WERI-Rb-1 (cell line): Measurements from ENCODE around the gene SHTN1.

Experiments
- DNase-seq: peaks from one replicate; pipeline ENCODE4 v3.0.0-alpha.2; 2020
- H3K27ac ChIP-seq: fragments of 250-450 bp; sonication (Bioruptor Pico); 2 replicates; pipeline ENCODE4 v1.5.1; 2020; ENCODE audit warnings: mild to moderate bottlenecking, moderate library complexity
- H3K27me3 ChIP-seq: fragments of 250-450 bp; sonication (Bioruptor Pico); 2 replicates; pipeline ENCODE4 v1.5.1; 2021; ENCODE audit warnings: mild to moderate bottlenecking, low read depth, moderate library complexity; ENCODE audit not compliant: insufficient read depth, severe bottlenecking
- H3K36me3 ChIP-seq: fragments of 250-450 bp; sonication (Bioruptor Pico); 2 replicates; pipeline ENCODE4 v1.5.1; 2020; ENCODE audit warnings: mild to moderate bottlenecking, moderate library complexity
- H3K4me3 ChIP-seq: 2 replicates; pipeline ENCODE4 v1.5.1; 2011; ENCODE audit warnings: low read depth, mild to moderate bottlenecking, control low read depth, low read length
- H3K9me3 ChIP-seq: fragments of 250-450 bp; sonication (Bioruptor Pico); 2 replicates; pipeline ENCODE4 v1.5.1; 2021; ENCODE audit warnings: mild to moderate bottlenecking, moderate library complexity; ENCODE audit not compliant: severe bottlenecking
- TF ChIP-seq, protein P1 (sequence below): IDR thresholded peaks from 2 replicates; pipeline ENCODE4 v1.5.1; 2011; ENCODE audit warnings: low read depth, mild to moderate bottlenecking, control low read depth, inconsistent platforms, low read length

The SHTN1 gene, protein sequence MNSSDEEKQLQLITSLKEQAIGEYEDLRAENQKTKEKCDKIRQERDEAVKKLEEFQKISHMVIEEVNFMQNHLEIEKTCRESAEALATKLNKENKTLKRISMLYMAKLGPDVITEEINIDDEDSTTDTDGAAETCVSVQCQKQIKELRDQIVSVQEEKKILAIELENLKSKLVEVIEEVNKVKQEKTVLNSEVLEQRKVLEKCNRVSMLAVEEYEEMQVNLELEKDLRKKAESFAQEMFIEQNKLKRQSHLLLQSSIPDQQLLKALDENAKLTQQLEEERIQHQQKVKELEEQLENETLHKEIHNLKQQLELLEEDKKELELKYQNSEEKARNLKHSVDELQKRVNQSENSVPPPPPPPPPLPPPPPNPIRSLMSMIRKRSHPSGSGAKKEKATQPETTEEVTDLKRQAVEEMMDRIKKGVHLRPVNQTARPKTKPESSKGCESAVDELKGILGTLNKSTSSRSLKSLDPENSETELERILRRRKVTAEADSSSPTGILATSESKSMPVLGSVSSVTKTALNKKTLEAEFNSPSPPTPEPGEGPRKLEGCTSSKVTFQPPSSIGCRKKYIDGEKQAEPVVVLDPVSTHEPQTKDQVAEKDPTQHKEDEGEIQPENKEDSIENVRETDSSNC

DNA sequence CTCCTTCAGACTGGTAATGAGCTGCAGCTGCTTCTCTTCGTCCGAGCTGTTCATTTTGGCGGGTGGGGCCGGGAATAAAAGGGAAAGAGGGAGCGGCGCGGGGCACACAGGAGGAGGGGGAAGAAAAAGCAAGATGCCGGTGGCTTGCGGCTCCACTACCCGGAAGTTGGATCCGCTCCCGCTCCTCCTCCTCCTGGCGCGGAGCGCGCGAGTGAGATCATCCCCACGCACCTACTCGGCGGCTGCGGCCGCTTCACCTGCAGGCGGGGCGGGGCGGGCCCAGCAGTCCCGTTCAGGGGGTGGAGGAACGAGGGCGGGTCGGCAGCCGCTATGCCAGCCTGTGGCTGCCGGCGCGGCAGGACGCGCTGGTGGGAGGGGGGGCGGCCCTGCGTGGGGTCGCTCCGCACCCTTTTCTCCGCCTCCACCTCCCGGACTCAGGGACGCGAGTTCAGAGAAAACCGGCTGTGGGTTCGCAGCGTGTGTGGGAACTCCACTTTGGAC is at the start of gene SHTN1:
SHTN1 (minus strand) TSS at position 162 of the 501 bp plus-strand sequence; CDS start at position 54, 108 bp downstream.
- DNase-seq = peak; percentile 91
- peak within 1 kb of the TSS; percentile 86 for H3K27ac ChIP-seq
- peaks cover 2% of the 10 kb centered on the region; the same call in 1 of the 2 replicates for H3K36me3 ChIP-seq
- H3K27me3 ChIP-seq = no peaks in the 10 kb centered on the region
- H3K4me3 ChIP-seq = peak within 1 kb of the TSS; percentile 86
- no peaks in the 10 kb centered on the region for H3K9me3 ChIP-seq
- TF ChIP-seq, protein P1, sequence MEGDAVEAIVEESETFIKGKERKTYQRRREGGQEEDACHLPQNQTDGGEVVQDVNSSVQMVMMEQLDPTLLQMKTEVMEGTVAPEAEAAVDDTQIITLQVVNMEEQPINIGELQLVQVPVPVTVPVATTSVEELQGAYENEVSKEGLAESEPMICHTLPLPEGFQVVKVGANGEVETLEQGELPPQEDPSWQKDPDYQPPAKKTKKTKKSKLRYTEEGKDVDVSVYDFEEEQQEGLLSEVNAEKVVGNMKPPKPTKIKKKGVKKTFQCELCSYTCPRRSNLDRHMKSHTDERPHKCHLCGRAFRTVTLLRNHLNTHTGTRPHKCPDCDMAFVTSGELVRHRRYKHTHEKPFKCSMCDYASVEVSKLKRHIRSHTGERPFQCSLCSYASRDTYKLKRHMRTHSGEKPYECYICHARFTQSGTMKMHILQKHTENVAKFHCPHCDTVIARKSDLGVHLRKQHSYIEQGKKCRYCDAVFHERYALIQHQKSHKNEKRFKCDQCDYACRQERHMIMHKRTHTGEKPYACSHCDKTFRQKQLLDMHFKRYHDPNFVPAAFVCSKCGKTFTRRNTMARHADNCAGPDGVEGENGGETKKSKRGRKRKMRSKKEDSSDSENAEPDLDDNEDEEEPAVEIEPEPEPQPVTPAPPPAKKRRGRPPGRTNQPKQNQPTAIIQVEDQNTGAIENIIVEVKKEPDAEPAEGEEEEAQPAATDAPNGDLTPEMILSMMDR = no peak

DNA sequence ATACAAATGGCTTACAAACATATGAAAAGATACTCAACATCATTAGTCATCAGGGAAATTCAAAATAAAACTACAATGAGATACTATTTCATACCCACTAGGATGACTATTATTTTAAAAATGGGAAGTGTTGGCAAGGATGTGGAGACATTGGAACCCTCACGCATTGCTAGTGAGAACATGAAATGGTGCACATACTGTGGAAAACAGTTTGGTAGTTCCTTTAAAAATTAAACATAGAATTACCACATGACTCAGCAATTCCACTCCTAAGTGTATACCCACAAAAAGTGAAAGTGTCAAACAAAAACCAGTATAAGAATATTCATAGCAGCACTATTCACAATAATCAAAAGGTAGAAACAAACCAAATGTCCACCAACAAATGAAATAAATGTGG is 48.5 kb upstream of the SHTN1 start:
- Histone ChIP-seq H3K27me3 (no peaks in the 10 kb centered on the region), H3K36me3 (no peaks in the 10 kb centered on the region), H3K9me3 (peaks cover 2% of the 10 kb centered on the region), H3K27ac (no peak overlapping the region), H3K4me3 (no peak overlapping the region)
- no peak for DNase-seq
- TF ChIP-seq, protein P1 = no peak

DNA sequence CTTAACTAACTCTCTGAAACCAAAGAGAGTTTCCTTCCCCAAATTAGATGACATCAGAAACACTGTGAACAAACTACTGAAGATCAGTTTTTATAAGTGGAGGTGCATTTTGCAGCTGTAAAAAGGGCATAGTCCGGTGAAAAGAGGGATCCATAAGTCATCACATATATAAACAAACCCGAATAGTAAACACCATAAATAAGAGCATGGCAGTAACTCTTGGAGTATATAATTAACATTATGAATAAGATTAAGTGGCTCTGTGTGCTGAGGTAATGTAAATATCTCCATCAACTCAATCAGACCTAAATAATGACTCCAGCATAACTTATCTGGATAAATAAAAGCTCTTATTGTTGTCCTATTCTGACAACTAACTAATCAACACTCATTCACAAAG is 43.0 kb upstream of the SHTN1 start:
- Histone ChIP-seq H3K27ac (no peak overlapping the region), H3K36me3 (no peaks in the 10 kb centered on the region), H3K4me3 (no peak overlapping the region), H3K27me3 (no peaks in the 10 kb centered on the region), H3K9me3 (peaks cover 6% of the 10 kb centered on the region)
- DNase-seq = no peak
- TF ChIP-seq, protein P1 = no peak

DNA sequence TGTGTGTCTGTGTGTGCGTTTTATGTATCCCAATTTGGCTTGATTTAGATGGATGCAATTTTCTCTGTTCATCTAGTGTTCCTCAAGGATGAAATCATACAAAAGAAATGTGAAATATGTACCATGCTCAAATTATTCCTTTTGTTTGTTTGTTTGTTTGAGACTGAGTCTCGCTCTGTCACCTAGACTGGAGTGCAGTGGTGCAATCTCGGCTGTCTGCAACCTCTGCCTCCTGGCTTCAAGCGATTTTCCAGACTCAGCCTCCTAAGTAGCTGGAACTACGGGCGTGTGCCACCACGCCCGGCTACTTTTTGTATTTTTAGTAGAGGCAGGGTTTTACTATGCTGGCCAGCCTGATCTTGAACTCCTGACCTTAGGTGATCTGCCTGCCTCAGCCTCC is 11.3 kb upstream of the SHTN1 start:
- H3K9me3 ChIP-seq = no peaks in the 10 kb centered on the region
- H3K27ac ChIP-seq = no peak overlapping the region
- DNase-seq = no peak
- H3K27me3 ChIP-seq = no peaks in the 10 kb centered on the region
- H3K36me3 ChIP-seq = no peaks in the 10 kb centered on the region
- no peak overlapping the region for H3K4me3 ChIP-seq
- TF ChIP-seq, protein P1 = no peak

DNA sequence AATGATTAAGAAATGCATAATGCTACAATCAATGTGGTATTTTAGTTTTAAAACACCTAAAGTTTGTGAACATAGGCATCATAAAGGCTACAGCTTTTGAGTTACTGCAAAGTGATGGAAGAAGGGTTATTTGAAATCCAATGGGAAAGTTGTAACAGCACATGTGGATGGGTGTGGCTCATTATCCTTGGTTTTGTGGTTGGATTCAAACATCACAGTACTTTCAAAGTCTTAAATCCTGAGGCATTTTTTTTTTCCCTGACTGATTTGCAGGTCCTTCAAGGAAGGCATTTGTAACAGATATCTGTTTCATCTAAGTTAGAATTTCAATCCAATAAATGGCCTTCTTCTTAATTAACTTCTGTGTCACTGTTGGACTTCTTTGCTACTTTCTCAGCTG is 9.8 kb upstream of the SHTN1 start:
- no peak for DNase-seq
- no peaks in the 10 kb centered on the region for H3K27me3 ChIP-seq
- no peaks in the 10 kb centered on the region for H3K9me3 ChIP-seq
- no peaks in the 10 kb centered on the region for H3K36me3 ChIP-seq
- TF ChIP-seq, protein P1 = no peak
- no peak overlapping the region for H3K27ac ChIP-seq
- no peak overlapping the region for H3K4me3 ChIP-seq
